Thyroid gland (tissue), 4 donors: ENCODE measurements around the gene ETNK2.

ENCODE experiments used
- POLR2A ChIP-seq, 2 donors: fragments of 450-650 bp; IDR thresholded peaks; one replicate each; pipeline ENCODE4 v1.6.1; 2017; ENCODE audit warnings: antibody characterized with exemption in 2 of 2, mild to moderate bottlenecking in 2 of 2, moderate library complexity in 1 of 2
- TF ChIP-seq, protein P1 (sequence below), 6 experiments: fragments of 200-600 bp in 3 of 6; fragments of 450-650 bp in 3 of 6; sonication (generic) in 3 of 6; IDR thresholded peaks; one replicate each; pipeline ENCODE4 v1.5.1; 2016 to 2019; ENCODE audit warnings: antibody characterized with exemption in 6 of 6, mild to moderate bottlenecking in 2 of 6, inconsistent platforms in 1 of 6, moderate library complexity in 1 of 6

DNA sequence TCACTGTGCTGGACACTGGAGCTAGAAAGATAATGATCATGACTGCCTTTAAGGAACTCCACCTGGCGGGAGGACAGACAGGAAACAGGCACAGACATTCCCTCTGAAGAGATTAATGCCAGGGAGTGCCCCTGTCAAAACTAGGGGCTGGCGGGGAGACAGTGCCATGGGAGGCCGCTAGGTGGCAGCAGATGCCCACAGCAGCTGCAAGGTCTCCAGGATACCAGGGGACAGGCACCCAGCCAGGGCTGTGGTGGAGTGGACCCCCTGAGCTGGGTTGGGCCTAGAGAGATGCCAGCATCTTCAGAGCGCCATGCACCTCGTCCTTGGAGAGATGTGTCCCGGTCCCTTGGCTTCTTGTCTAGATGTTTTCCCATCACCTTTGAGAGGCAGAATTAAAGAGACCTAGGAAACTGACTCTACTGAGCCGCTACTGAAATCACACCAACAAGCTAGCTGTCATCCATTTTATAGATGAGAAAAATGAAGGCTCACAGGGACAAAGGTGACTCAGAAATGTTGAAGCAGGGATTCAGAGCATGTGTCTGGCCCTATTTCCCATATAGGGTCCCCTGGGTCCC lies 10.7 kb upstream of the ETNK2 start:
- TF ChIP-seq, protein P1, sequence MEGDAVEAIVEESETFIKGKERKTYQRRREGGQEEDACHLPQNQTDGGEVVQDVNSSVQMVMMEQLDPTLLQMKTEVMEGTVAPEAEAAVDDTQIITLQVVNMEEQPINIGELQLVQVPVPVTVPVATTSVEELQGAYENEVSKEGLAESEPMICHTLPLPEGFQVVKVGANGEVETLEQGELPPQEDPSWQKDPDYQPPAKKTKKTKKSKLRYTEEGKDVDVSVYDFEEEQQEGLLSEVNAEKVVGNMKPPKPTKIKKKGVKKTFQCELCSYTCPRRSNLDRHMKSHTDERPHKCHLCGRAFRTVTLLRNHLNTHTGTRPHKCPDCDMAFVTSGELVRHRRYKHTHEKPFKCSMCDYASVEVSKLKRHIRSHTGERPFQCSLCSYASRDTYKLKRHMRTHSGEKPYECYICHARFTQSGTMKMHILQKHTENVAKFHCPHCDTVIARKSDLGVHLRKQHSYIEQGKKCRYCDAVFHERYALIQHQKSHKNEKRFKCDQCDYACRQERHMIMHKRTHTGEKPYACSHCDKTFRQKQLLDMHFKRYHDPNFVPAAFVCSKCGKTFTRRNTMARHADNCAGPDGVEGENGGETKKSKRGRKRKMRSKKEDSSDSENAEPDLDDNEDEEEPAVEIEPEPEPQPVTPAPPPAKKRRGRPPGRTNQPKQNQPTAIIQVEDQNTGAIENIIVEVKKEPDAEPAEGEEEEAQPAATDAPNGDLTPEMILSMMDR (IDR thresholded peaks at IDR 0.05) = peak; percentile 96 to 99 (median 98)
- TF ChIP-seq POLR2A (IDR thresholded peaks at IDR 0.05) = no peak
